Ectodermal cell (in vitro differentiated cells): ENCODE results near the gene TNNI2.

ENCODE experiments used
- H3K27ac ChIP-seq: 2 replicates; pipeline ENCODE4 v1.7.0; 2013; ENCODE audit warnings: mild to moderate bottlenecking, low read depth, low read length; ENCODE audit not compliant: insufficient read depth, poor library complexity, severe bottlenecking
- H3K27me3 ChIP-seq: 2 replicates; pipeline ENCODE4 v1.7.0; 2013; ENCODE audit warnings: mild to moderate bottlenecking, low read length; ENCODE audit not compliant: insufficient read depth, control insufficient read depth, poor library complexity, severe bottlenecking
- H3K36me3 ChIP-seq: one replicate; pipeline ENCODE4 v1.7.0; 2013; ENCODE audit warnings: low read length; ENCODE audit not compliant: control insufficient read depth, insufficient read depth
- H3K4me1 ChIP-seq: one replicate; pipeline ENCODE4 v1.7.0; 2013; ENCODE audit warnings: low read length; ENCODE audit not compliant: control insufficient read depth, insufficient read depth
- H3K4me3 ChIP-seq: 2 replicates; pipeline ENCODE4 v1.7.0; 2013; ENCODE audit warnings: low read depth, low read length, control low read depth; ENCODE audit not compliant: insufficient read depth
- H3K9me3 ChIP-seq: 2 replicates; pipeline ENCODE4 v1.7.0; 2013; ENCODE audit warnings: mild to moderate bottlenecking, low read length, moderate library complexity; ENCODE audit not compliant: control insufficient read depth
- WGBS, 2 experiments: methylation state at CpG; one replicate each; pipeline ENCODE4 v1.1.7; 2013; ENCODE audit warnings: missing lambda C conversion rate in 2 of 2; 5-methylcytosine and 5-hydroxymethylcytosine counted together

The TNNI2 gene

GRCh38 chr11:1847006-1847735, 8.4 kb downstream of the TNNI2 start:
- Histone ChIP-seq H3K27me3 (no peaks in the 10 kb centered on the region), H3K4me3 (no peak overlapping the region), H3K9me3 (no peaks in the 10 kb centered on the region), H3K4me1 (no peaks in the 10 kb centered on the region), H3K36me3 (no peaks in the 10 kb centered on the region), H3K27ac (no peak overlapping the region)
- WGBS, 2 experiments: 89 to 91% methylated on average over 34 of the region's 34 CpGs

GRCh38 chr11:1847926-1848639, 9.3 kb downstream of the TNNI2 start:
- H3K27ac ChIP-seq: no peak overlapping the region
- no peaks in the 10 kb centered on the region for H3K4me1 ChIP-seq
- no peak overlapping the region for H3K4me3 ChIP-seq
- no peaks in the 10 kb centered on the region for H3K36me3 ChIP-seq
- WGBS, 2 experiments: 91 to 92% methylated on average over 18 of the region's 18 CpGs
- no peaks in the 10 kb centered on the region for H3K9me3 ChIP-seq
- H3K27me3 ChIP-seq: no peaks in the 10 kb centered on the region

DNA sequence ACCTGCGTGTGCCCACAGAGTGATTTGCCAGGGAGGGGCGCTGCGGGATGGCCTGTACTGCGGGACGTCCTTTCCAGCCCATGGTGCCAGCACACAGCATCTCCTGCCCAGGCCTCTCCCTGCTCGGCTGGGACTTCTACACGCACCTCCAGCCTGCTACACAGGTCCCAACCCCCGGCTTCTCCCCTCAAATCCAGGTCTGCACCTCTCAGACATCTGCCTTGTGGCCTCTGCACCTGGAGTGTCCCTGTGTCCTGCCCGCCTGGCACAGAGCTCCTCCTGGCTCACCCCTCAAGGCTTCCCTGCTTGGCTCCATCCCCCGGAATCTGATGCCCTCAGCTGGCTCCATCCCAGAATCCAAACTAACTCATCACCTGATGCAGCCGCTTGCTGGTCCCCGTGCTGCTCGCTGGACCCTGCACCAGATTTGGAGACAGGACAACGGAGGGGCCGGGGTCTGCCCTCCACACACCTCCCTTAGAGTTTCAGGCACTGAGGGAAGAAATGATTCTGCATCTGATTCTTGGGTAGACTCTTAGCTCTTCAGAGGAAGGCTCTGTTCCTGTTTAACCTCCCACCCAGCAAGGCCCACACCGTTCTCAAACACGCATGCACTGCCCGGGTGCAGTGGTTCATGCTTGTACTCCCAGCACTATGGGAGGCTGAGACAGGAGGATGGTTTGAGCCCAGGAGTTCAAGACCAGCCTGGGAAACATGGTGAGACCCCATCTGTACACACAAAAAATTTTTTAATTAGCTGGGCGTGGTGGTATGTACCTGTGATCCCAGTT, 10.1 kb downstream of the TNNI2 start:
- Histone ChIP-seq H3K36me3 (no peaks in the 10 kb centered on the region), H3K27me3 (no peaks in the 10 kb centered on the region), H3K27ac (no peak overlapping the region), H3K4me1 (no peaks in the 10 kb centered on the region), H3K4me3 (no peak overlapping the region), H3K9me3 (no peaks in the 10 kb centered on the region)
- 92 to 94% methylated on average over 19 of the region's 19 CpGs for WGBS, 2 experiments

DNA sequence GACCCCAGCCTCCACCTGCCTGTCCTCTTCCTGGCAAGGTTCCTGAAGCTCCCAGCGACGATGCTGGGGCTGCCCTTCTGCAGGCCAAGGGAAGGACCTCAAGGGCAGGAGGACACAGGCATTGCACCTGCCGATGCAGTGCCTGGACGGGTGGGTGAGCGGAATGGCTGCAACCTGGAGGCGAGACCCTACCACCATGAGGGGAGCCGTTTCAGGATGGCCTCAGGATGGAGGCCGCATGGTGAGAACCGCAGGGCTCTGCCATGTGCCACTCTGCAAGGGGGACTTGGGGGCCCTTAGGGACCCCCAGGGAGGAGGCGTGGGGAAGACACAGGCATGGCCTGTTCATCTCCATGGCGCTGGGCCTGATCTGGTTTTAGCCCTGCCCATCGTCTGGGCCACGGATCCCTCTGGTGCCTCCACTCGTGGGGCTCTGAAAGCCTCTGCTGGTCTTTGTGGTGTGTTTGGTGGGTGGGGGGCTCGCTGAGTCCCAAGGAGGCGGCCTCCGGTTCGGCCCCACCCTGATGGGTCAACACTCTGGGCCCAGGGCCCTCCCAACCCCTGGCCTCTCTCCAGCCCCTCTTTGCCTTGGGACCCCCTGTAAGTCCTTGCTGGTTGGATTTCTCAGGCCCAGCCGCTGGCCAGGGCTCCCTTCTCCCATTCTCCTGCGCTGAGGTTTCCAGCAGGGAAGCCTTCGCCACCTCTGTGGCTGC, 12.8 kb downstream of the TNNI2 start:
- Histone ChIP-seq H3K36me3 (no peaks in the 10 kb centered on the region), H3K4me3 (no peak overlapping the region), H3K27ac (no peak overlapping the region), H3K4me1 (no peaks in the 10 kb centered on the region), H3K27me3 (no peaks in the 10 kb centered on the region), H3K9me3 (no peaks in the 10 kb centered on the region)
- WGBS, 2 experiments: 93% methylated on average over 21 of the region's 21 CpGs

DNA sequence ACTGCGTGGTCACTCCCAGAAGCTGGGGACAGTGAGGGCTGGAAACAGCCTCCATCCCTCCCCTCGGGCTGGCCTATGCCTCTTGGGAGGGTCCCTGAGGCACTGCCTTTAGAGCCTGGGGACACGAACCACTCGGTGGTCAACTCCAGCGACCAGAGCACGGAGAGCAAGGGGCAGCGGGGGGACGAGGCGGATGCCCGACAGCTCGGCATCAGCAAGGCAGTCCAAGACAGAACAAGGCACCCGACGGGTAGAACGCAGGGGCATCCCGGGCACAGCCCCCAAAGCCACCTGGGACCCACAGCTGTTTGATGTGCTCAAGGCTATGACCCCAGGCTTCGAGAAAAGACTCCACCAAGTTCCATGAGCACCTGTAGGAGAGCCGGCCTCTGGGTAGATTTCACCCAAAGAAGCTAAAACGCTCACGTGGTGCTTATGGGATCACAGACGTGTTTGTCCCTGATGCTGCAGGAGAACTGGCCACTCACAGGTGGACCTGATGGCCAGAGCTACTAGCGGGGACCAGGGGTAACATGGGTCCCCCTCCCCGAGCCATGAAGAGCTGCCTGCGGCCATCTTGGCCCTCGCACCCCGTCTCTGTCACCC, 13.6 kb downstream of the TNNI2 start:
- WGBS, 2 experiments: 93% methylated on average over 25 of the region's 25 CpGs
- H3K9me3 ChIP-seq: no peaks in the 10 kb centered on the region
- no peaks in the 10 kb centered on the region for H3K36me3 ChIP-seq
- no peaks in the 10 kb centered on the region for H3K4me1 ChIP-seq
- no peak overlapping the region for H3K4me3 ChIP-seq
- H3K27ac ChIP-seq: no peak overlapping the region
- no peaks in the 10 kb centered on the region for H3K27me3 ChIP-seq

DNA sequence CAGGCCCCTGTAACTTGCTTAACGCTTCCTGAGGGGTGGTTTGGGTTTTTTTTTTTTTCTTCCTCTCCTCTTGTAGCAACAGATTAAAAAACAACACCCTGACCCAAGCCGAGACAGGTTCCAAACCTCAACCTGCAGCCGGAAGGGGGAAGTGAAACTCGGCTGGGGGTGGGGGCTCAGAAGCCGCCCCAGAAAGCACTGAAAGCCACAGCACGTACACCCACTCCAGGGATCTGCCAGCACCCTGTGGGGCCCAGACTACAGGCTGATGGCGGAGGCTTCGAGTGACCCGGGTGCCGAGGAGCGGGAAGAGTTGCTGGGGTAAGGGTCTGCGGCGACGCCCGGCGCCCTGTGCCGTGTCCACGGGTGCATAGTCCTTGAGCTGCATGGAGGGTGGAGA, 14.1 kb downstream of the TNNI2 start, which contains the start of gene LSP1:
TSS of gene LSP1 (plus strand) at position 208 of the 400 bp plus-strand sequence. CDS start at position 269, 61 bp downstream.
- H3K4me1 ChIP-seq: no peaks in the 10 kb centered on the region
- H3K36me3 ChIP-seq: no peaks in the 10 kb centered on the region
- 89 to 91% methylated on average over 17 to 18 of the region's 18 CpGs for WGBS, 2 experiments

DNA sequence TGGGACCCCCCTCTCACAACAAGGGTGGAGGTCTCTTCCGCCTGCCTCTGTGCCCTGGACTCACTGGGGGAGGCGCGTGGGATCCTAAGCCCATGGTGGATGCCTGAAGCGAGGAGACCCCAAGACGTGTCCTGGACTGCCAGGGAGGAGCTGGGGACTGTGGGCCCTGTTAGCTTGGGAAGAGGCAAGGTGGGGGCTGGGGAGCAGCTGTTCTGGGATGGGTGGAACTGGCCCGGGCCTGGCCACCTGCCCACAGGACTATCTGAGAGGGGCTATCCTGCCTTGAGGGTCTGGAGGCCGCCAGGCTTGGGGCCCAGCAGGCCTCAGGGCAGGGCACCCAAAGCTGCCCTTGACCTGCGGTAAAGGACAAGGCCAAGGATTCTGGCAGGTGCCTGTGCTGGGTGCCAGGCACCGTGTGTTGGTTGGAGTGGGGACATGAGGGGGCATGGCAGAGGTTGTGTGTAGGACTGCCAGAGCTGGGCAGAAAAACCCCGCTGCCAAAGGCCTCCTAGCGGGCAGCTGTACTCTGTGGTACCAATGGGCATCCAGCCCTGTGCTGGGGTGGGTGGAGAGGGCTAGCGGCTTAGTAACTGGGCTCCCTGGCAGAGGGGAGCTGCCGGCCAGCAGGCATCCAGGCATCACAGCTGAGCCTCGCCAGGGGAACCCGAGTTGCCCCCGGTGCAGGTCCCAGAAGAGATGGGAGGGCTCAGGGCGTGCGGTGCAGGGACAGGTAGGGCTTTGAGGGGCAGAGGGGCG, 14.8 kb downstream of the TNNI2 start:
- no peaks in the 10 kb centered on the region for H3K27me3 ChIP-seq
- WGBS, 2 experiments: 94 to 95% methylated on average over 19 of the region's 19 CpGs
- no peak overlapping the region for H3K27ac ChIP-seq
- no peak overlapping the region for H3K4me3 ChIP-seq
- H3K4me1 ChIP-seq: peaks cover under 1% of the 10 kb centered on the region
- H3K36me3 ChIP-seq: no peaks in the 10 kb centered on the region
- H3K9me3 ChIP-seq: no peaks in the 10 kb centered on the region

More for the DNA sequence above, 14.1 kb downstream of the TNNI2 start, which contains the start of gene LSP1:
- H3K27me3 ChIP-seq: no peaks in the 10 kb centered on the region
- no peak within 1 kb of the TSS for H3K27ac ChIP-seq
- H3K4me3 ChIP-seq: no peak within 1 kb of the TSS
- no peaks in the 10 kb centered on the region for H3K9me3 ChIP-seq

GRCh38 chr11:1854132-1854948, 15.6 kb downstream of the TNNI2 start:
- Histone ChIP-seq H3K27me3 (no peaks in the 10 kb centered on the region), H3K4me1 (peaks cover 4% of the 10 kb centered on the region), H3K27ac (no peak overlapping the region), H3K4me3 (no peak overlapping the region), H3K9me3 (no peaks in the 10 kb centered on the region), H3K36me3 (no peaks in the 10 kb centered on the region)
- 90 to 91% methylated on average over 27 of the region's 27 CpGs for WGBS, 2 experiments
